Measurements from ENCODE around the gene SLBP.

The SLBP gene

GRCh38 chr4:1749370-1749769 lies 37.3 kb upstream of the SLBP start:
- no peak for DNase-seq (ENCODE audit: low read depth)

- DNase-seq (ENCODE audit: low read depth): no peak
Measured at GRCh38 chr4:1748465-1748995, 36.4 kb upstream of the SLBP start.

GRCh38 chr4:1747603-1747967 lies 35.5 kb upstream of the SLBP start:
- DNase-seq (ENCODE audit: low read depth): no peak

- no peak for DNase-seq (ENCODE audit: low read depth)
Measured at GRCh38 chr4:1746919-1747602, 34.9 kb upstream of the SLBP start.

GRCh38 chr4:1746265-1746691 lies 34.2 kb upstream of the SLBP start:
- DNase-seq (ENCODE audit: low read depth): peak; percentile 78

- DNase-seq (ENCODE audit: low read depth): no peak
Measured at GRCh38 chr4:1745697-1746096, 33.6 kb upstream of the SLBP start.

- DNase-seq (ENCODE audit: low read depth): no peak
Measured at GRCh38 chr4:1745165-1745564, 33.0 kb upstream of the SLBP start.

- DNase-seq (ENCODE audit: low read depth): no peak
Measured at GRCh38 chr4:1744552-1744951, 32.4 kb upstream of the SLBP start.

GRCh38 chr4:1743975-1744374 lies 31.9 kb upstream of the SLBP start:
- DNase-seq (ENCODE audit: low read depth): no peak

- DNase-seq (ENCODE audit: low read depth): no peak
Measured at GRCh38 chr4:1743551-1743950, 31.4 kb upstream of the SLBP start.

- DNase-seq (ENCODE audit: low read depth): no peak
Measured at GRCh38 chr4:1741208-1741607, 29.1 kb upstream of the SLBP start.

GRCh38 chr4:1740021-1740545 lies 28.0 kb upstream of the SLBP start:
- DNase-seq (ENCODE audit: low read depth): no peak

- DNase-seq (ENCODE audit: low read depth): no peak
Measured at GRCh38 chr4:1739358-1739757, 27.2 kb upstream of the SLBP start.

- DNase-seq (ENCODE audit: low read depth): no peak
Measured at GRCh38 chr4:1738410-1738809, 26.3 kb upstream of the SLBP start.

- no peak for DNase-seq (ENCODE audit: low read depth)
Measured at GRCh38 chr4:1737666-1738065, 25.5 kb upstream of the SLBP start.

GRCh38 chr4:1736812-1737211 lies 24.7 kb upstream of the SLBP start:
- no peak for DNase-seq (ENCODE audit: low read depth)

- DNase-seq (ENCODE audit: low read depth): no peak
Measured at GRCh38 chr4:1735215-1735614, 23.1 kb upstream of the SLBP start.

GRCh38 chr4:1732911-1733310 lies 20.8 kb upstream of the SLBP start:
- no peak for DNase-seq (ENCODE audit: low read depth)

- DNase-seq (ENCODE audit: low read depth): no peak
Measured at GRCh38 chr4:1731180-1731579, 19.1 kb upstream of the SLBP start.

- DNase-seq (ENCODE audit: low read depth): no peak
Measured at GRCh38 chr4:1730532-1731135, 18.5 kb upstream of the SLBP start.

- DNase-seq (ENCODE audit: low read depth): no peak
Measured at GRCh38 chr4:1728061-1728980, 16.2 kb upstream of the SLBP start.
